Type B pancreatic cell (in vitro differentiated cells): ENCODE data around the gene PHC3. TPM values are rescaled to one million over a fixed set of nuclear protein-coding genes. Genes with fewer than 3 reads are reported as not detected.

ENCODE experiments used
- DNase-seq: peaks from one replicate; pipeline ENCODE4 v3.0.0; 2021; ENCODE audit warnings: mixed read lengths; ENCODE audit not compliant: unreplicated experiment; ENCODE audit errors: extremely low spot score
- H3K27ac Mint-ChIP-seq: 2 replicates; pipeline ENCODE4 v1.8.0; 2021; ENCODE audit warnings: mild to moderate bottlenecking, mixed read lengths
- H3K27me3 Mint-ChIP-seq: 2 replicates; pipeline ENCODE4 v1.8.0; 2021; ENCODE audit warnings: mixed read lengths
- H3K36me3 Mint-ChIP-seq: 2 replicates; pipeline ENCODE4 v1.8.0; 2021; ENCODE audit warnings: mixed read lengths
- H3K4me1 Mint-ChIP-seq: one replicate; pipeline ENCODE4 v1.8.0; 2021; ENCODE audit warnings: mixed read lengths; ENCODE audit not compliant: unreplicated experiment
- H3K4me3 Mint-ChIP-seq: 2 replicates; pipeline ENCODE4 v1.8.0; 2021; ENCODE audit warnings: mild to moderate bottlenecking, mixed read lengths
- H3K9me3 Mint-ChIP-seq: 2 replicates; pipeline ENCODE4 v1.8.0; 2021; ENCODE audit warnings: mixed read lengths
- total RNA-seq: library from RNA; stranded (reverse); gene quantifications from 2 replicates; pipeline ENCODE4 v1.2.1, GENCODE V29; 2021; ENCODE audit warnings: low replicate concordance
- TF ChIP-seq, protein P1 (sequence below): fragments of 200-600 bp; sonication (generic); conservative IDR thresholded peaks from 2 replicates; pipeline ENCODE4 v1.5.0; 2021; ENCODE audit warnings: antibody characterized with exemption, mild to moderate bottlenecking

Gene PHC3
- total RNA-seq, 1 donor from 2014 or later, result 49.3 TPM

DNA sequence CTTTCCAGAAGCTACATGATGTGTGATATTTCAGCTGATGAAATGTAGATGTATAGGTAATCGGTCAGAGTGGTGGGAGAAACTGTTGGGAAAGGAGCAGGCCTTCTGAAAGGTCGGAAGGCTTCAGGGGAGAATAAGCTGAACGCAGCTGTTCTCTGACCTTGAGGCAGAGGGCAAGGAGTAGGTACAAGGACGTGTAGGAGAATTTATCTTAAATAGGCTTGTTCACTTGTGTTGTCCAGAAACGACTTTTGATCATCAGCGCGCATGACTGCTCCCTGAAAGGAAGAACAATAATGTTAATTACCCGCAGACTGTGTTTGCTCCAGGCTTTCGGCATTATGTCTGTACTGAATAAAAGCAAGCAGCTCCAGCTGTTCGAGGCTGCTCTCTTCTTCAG is 104.2 kb downstream of the PHC3 start:
- H3K27ac Mint-ChIP-seq, result no peak overlapping the region
- no peak overlapping the region for H3K4me3 Mint-ChIP-seq
- DNase-seq, result no peak
- TF ChIP-seq, protein P1, sequence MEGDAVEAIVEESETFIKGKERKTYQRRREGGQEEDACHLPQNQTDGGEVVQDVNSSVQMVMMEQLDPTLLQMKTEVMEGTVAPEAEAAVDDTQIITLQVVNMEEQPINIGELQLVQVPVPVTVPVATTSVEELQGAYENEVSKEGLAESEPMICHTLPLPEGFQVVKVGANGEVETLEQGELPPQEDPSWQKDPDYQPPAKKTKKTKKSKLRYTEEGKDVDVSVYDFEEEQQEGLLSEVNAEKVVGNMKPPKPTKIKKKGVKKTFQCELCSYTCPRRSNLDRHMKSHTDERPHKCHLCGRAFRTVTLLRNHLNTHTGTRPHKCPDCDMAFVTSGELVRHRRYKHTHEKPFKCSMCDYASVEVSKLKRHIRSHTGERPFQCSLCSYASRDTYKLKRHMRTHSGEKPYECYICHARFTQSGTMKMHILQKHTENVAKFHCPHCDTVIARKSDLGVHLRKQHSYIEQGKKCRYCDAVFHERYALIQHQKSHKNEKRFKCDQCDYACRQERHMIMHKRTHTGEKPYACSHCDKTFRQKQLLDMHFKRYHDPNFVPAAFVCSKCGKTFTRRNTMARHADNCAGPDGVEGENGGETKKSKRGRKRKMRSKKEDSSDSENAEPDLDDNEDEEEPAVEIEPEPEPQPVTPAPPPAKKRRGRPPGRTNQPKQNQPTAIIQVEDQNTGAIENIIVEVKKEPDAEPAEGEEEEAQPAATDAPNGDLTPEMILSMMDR, result no peak
- peaks cover 14% of the 10 kb centered on the region for H3K36me3 Mint-ChIP-seq
- H3K27me3 Mint-ChIP-seq, result no peaks in the 10 kb centered on the region
- peaks cover 17% of the 10 kb centered on the region for H3K4me1 Mint-ChIP-seq
- peaks cover 4% of the 10 kb centered on the region for H3K9me3 Mint-ChIP-seq

DNA sequence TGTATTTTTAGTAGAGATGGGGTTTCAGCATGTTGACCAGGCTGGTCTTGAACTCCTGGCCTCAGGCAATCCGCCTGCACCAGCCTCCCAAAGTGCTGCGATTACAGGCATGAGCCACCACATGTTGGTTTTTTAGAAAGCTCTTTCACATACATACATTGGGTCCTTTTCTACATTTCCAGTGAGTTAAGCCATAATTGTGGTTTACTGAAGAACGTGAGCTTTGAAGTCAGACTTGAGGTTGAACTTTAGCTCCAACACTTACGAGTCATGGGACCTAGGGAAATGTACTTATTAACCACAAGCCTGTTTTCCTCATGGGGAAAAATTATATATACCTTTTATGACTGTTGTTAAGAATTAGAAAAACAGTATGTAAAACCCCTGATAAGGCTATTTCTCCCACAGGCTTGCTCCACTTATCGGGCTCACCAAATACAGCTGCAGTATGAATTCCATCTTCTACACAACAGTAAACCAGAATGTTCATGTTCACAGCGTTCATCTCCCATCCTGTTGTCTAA is 104.8 kb downstream of the PHC3 start:
- Mint-ChIP-seq H3K4me3 (no peak overlapping the region), H3K9me3 (peaks cover 4% of the 10 kb centered on the region), H3K4me1 (peaks cover 17% of the 10 kb centered on the region), H3K27ac (no peak overlapping the region), H3K36me3 (peaks cover 13% of the 10 kb centered on the region), H3K27me3 (no peaks in the 10 kb centered on the region)
- TF ChIP-seq, protein P1, result no peak
- no peak for DNase-seq

DNA sequence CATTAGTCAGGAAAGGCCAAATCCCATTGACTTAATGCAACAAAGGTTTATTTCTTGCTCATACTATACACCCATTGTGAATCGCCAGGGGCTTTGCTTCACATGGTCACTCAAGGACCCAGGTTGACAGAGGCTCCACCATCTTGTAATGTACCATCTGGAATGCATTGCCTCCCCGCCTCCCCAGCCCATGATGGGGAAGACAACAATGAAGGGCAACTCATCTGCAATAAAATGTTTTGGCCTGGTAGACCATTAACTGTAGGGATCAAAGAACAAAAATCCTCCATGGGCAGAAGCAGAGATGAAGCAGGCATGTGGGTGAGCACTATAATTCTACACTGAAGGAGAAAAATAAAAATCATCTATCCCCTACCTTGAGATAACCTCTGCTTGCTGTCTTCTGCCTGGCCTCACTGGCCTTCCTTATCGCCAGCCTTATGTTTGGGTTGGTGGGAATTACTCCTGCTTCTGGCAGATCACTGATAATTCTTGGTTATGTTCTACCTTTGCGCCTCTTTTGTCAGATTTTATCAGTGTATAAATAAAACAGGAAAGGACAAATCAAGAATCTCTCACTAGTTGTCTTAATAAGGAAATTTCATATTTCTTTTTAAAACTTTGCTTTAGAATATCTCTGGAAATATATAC is 106.0 kb downstream of the PHC3 start:
- Mint-ChIP-seq H3K27ac (no peak overlapping the region), H3K27me3 (no peaks in the 10 kb centered on the region)
- TF ChIP-seq, protein P1, result no peak

DNA sequence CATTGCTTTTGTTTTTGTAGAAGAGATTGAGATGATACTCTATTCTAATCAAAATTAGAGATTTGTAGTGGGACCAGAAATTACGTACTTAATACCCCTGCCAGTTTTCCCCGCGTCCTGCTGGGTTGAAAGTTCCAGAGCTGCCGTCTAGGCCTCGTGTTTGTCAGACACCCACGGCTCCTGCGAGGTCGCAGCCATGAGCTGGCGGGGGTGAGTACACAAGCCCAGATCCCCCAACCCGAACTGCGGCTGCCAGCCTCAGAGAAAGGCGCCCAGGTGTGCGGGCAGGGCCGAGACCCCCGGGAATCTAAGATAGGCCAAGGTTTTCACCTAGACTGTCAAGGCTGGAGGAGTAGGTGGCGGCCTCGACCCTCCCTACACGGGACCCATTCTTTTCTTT is 117.4 kb downstream of the PHC3 start:
- Mint-ChIP-seq H3K4me1 (no peaks in the 10 kb centered on the region), H3K27me3 (no peaks in the 10 kb centered on the region), H3K9me3 (no peaks in the 10 kb centered on the region), H3K4me3 (no peak overlapping the region), H3K27ac (no peak overlapping the region), H3K36me3 (no peaks in the 10 kb centered on the region)
- TF ChIP-seq, protein P1, result no peak
- DNase-seq, result no peak

More for the DNA sequence above, 106.0 kb downstream of the PHC3 start:
- peaks cover 17% of the 10 kb centered on the region for H3K4me1 Mint-ChIP-seq
- no peak for DNase-seq
- no peak overlapping the region for H3K4me3 Mint-ChIP-seq
- peaks cover 4% of the 10 kb centered on the region for H3K9me3 Mint-ChIP-seq
- peaks cover 10% of the 10 kb centered on the region for H3K36me3 Mint-ChIP-seq

DNA sequence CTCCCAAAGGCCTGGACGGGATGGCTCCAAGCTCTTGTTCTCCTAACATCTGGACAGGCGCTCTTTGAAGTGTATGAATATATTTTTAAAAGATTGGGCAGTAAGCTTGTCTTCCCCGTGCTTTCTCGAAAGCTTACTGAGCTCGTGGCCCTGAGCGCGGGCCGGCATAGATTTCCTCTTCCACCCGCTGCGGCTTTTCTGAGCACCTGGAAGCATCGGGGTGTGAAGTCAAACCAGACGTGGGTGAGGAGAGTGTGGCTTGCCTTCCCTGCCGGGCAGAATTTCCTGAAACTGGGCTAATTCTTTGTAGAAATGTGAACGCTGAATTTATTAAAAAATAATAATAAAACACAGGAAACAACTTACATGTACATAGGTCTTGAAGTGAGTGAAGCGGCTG is 117.8 kb downstream of the PHC3 start:
- no peak for DNase-seq
- H3K4me3 Mint-ChIP-seq, result no peak overlapping the region
- H3K27ac Mint-ChIP-seq, result no peak overlapping the region
- no peaks in the 10 kb centered on the region for H3K36me3 Mint-ChIP-seq
- TF ChIP-seq, protein P1, result no peak
- no peaks in the 10 kb centered on the region for H3K9me3 Mint-ChIP-seq
- H3K27me3 Mint-ChIP-seq, result no peaks in the 10 kb centered on the region
- no peaks in the 10 kb centered on the region for H3K4me1 Mint-ChIP-seq
